HUES48 (cell line): ENCODE data around the gene PROSER3.

Experiments
- H3K27ac ChIP-seq: one replicate; pipeline ENCODE4 v1.7.0; 2013; ENCODE audit warnings: low read depth, low read length, inconsistent platforms
- H3K27me3 ChIP-seq: 2 replicates; pipeline ENCODE4 v1.6.1; 2013; ENCODE audit warnings: mild to moderate bottlenecking, low read length; ENCODE audit not compliant: control insufficient read depth, insufficient read depth
- H3K36me3 ChIP-seq: 2 replicates; pipeline ENCODE4 v1.6.1; 2013; ENCODE audit warnings: low read length; ENCODE audit not compliant: control insufficient read depth, insufficient read depth
- H3K4me1 ChIP-seq: 2 replicates; pipeline ENCODE4 v1.6.1; 2013; ENCODE audit warnings: mild to moderate bottlenecking, low read length; ENCODE audit not compliant: control insufficient read depth, insufficient read depth
- H3K4me3 ChIP-seq: 2 replicates; pipeline ENCODE4 v1.5.1; 2013; ENCODE audit warnings: mild to moderate bottlenecking, low read depth, low read length
- H3K9ac ChIP-seq: 2 replicates; pipeline ENCODE4 v1.6.1; 2013; ENCODE audit warnings: mild to moderate bottlenecking, low read depth, low read length, moderate library complexity
- H3K9me3 ChIP-seq: 2 replicates; pipeline ENCODE4 v1.6.1; 2013; ENCODE audit warnings: low read length; ENCODE audit not compliant: control insufficient read depth, insufficient read depth

Gene PROSER3

DNA sequence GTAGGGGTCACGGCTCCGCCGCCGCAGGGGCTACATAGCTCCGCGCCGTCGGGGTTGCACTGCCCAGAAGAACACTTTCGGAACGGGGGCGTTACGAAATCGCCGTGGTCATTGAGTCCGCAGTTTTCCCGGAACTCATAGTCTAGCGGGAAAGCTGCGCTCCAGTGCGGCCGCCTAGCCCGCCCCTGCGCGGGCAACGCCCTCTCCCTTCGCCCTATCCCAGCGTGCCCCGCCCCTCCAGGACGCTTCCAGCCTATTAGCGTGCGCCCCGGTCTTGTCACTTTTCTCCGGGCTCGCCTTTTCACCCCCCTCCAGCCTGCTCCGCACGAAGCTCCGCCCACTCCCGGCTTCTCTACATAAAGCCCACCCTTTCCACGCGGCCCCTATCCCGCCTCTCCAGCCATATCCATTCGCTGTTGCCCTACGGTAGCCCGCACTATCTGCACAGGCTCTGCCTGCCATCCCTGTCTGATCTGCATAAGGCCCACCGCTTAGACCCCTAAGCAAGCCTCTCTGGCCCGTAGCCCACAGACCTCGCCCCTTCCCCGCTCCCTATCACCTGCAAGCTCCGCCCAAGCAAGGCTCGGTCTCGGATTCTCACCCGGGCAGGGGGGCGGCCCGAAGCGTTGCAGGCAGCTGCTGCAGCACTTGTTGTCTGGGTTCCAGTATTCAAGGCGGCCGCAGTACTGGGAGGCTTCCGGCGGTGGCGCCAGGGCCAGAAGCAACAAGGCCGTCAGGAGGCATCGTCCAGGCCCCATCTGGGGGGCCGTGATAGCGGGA, 17.4 kb upstream of the PROSER3 start:
- Histone ChIP-seq H3K4me3 (peak overlapping the region; percentile 86), H3K4me1 (no peaks in the 10 kb centered on the region), H3K27me3 (no peaks in the 10 kb centered on the region), H3K9me3 (no peaks in the 10 kb centered on the region), H3K27ac (peak overlapping the region; percentile 96), H3K9ac (peak overlapping the region; percentile 47), H3K36me3 (peaks cover 35% of the 10 kb centered on the region)

DNA sequence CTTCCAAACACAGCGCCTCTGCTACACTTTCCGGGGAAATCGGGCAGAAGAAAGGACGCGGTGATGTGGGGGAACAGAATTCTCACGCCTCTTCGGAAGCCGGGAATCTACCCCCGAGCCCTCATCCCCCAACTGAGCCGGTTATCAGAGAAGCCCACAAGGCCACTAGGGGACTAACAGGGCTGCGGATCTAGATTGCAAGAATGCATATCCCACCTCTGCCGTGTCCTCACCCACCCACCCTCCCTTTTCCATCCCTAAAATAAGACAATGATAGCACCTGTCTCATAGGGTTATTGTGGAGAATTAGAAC, 16.8 kb upstream of the PROSER3 start:
- H3K4me1 ChIP-seq = no peaks in the 10 kb centered on the region
- peaks cover 31% of the 10 kb centered on the region for H3K36me3 ChIP-seq
- no peaks in the 10 kb centered on the region for H3K27me3 ChIP-seq
- H3K9me3 ChIP-seq = no peaks in the 10 kb centered on the region
- H3K27ac ChIP-seq = peak overlapping the region; percentile 96
- H3K9ac ChIP-seq = peak overlapping the region; percentile 47; the same call in 1 of the 2 replicates
- peak overlapping the region; percentile 86 for H3K4me3 ChIP-seq

DNA sequence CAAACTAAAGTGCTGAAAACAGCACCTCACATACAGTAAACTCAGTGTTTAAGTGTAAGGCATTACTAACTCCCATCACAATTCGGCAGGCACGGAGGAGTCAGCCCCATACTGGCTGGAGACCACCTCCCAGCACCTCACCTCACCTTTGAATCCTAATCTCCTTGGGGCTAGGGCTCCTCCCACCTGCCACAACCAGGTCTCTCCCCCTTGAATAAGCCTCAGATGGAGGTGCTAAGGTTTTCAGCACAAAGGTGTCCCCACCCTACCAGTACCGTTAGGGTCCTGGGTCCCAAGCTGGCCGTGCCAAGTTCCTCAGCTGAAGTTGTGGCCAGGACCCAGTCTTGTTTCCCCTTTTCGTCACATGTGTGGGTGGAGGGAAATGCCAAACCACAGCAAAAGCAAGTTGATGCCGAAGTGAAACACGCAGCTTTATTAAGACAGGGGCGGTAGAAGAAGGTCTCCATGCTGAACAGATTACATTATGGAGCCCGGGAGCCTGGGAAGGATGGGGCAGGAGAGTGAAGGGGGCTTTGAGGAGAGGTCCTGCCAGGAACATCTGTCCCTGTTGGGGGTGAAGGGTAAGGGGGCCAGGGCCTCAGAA, 15.8 kb upstream of the PROSER3 start, which contains the start of gene IGFLR1:
IGFLR1 (minus strand) TSS at position 332 of the 604 bp plus-strand sequence. CDS start 1,272 bp downstream, outside the sequence.
- H3K4me1 ChIP-seq = no peaks in the 10 kb centered on the region
- peaks cover 20% of the 10 kb centered on the region for H3K36me3 ChIP-seq
- H3K27me3 ChIP-seq = no peaks in the 10 kb centered on the region
- H3K9ac ChIP-seq = no peak within 1 kb of the TSS
- H3K27ac ChIP-seq = peak within 1 kb of the TSS; percentile 96
- no peaks in the 10 kb centered on the region for H3K9me3 ChIP-seq
- peak within 1 kb of the TSS; percentile 86; the same call in 1 of the 2 replicates for H3K4me3 ChIP-seq

DNA sequence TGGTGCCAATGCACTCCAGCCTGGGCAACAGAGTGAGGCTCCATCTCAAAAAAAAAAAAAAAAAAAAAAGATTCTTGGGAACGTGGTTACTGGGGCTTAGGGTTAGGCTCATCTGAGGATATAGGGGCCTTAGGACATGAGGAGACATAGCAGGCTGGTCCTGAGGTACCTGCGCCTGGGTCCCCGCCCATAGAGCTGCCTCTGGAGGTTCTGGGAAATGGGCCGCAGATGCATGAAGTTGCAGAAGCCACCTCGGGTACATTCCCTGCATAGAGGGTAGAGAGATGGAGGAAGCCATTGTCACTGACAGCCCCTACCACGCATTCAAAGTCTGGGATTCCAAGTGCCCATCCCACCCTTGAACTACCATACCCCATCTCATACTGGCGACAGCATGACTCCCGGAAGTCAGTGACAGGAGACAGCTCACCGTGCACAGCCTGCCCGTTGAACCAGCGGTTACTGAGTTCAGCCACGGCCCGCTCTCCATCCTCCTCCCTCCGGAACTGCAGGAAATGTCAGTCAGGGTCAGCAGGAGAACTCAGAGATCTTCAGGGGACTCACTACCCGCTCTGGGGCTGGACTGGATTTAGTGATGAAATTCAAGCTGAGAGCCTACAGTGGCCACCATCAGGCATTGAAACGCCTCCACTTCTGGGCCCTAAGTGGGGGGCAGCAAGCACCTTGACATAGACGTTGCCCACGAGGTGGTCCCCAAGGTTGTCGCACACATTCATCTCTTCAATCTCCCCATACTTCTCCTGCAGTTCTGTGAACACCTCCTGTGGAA, 14.1 kb upstream of the PROSER3 start:
- Histone ChIP-seq H3K4me3 (peak overlapping the region; percentile 75), H3K9ac (no peak overlapping the region), H3K9me3 (no peaks in the 10 kb centered on the region)

DNA sequence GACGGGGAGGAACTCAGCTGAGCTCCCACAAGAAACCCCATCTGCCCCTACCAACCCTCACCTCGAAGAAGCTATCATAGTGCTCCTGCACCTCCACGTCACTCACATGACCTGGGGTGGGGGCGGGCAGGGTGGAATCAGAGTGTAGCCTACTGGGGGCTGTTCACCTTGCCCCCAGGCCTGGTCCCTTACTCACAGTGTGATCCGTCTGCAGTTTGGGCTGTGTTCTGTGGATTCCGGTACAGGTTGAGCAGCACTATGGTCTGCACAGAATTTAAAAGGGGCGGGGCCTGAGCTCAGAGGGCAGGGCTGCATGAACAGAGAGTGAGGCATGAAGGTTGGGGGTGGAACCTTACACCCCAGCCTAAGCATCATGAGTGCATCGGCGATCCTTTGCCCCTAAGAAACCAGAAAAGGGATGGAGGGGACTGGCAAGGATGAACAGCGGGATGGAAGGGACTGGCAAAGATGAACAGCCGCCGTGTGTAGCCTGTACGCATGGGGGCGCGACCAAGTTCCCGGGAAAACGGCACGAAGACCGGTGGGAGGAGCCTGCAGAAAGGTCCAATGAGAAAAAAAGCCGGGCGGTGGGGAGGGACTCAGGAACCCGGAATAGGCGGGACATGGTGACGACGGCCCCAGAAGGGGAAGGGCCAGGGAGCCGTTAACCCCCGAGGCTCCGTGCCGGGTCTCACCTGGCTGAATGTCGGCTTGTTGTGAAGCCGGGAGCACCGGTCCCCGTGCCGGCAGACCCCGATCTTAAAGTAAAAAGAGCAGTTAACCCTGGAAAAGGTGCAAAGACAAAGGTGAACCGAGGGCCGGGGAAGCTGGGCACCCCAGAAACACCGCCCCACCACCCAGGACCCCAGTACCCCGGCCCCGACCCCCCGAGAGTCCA, 13.3 kb upstream of the PROSER3 start:
- no peaks in the 10 kb centered on the region for H3K27me3 ChIP-seq
- H3K36me3 ChIP-seq = no peaks in the 10 kb centered on the region; the same call in 1 of the 2 replicates
- H3K4me1 ChIP-seq = no peaks in the 10 kb centered on the region
- no peaks in the 10 kb centered on the region for H3K9me3 ChIP-seq
- peak overlapping the region; percentile 99 for H3K27ac ChIP-seq
- H3K9ac ChIP-seq = peak overlapping the region; percentile 75
- H3K4me3 ChIP-seq = peak overlapping the region; percentile 75

More for the DNA sequence above, 14.1 kb upstream of the PROSER3 start:
- Histone ChIP-seq H3K27me3 (no peaks in the 10 kb centered on the region), H3K36me3 (peaks cover 4% of the 10 kb centered on the region), H3K4me1 (no peaks in the 10 kb centered on the region), H3K27ac (no peak overlapping the region)

DNA sequence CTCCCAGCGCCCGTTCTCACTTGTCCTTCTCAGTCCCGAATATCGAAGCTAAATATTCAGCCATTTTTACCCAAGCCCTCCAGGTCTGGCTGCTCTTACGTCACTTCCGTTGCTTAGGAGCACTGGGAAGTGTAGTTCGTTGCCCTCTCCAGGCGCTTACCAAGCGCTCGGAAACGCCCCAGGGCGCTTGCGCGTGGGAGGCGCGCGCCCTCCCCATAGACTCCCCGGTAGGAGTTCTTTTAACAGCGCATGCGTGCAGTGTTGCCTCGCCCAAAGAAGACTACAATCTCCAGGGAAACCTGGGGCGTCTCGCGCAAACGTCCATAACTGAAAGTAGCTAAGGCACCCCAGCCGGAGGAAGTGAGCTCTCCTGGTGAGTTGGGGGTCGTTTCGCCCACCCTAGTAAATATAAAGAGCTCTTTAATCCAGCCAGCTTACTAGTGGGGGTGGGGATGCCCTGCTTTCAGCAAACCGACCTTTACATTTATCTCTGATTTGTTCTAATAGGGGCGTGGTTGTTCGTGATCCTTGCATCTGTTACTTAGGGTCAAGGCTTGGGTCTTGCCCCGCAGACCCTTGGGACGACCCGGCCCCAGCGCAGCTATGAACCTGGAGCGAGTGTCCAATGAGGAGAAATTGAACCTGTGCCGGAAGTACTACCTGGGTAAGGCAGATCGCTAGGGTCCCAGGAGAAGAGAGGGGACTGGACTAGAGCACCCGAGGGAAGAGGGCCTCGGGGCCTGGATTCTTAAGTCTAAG, 12.5 kb upstream of the PROSER3 start, which contains the start of the genes PSENEN and U2AF1L4:
PSENEN (plus strand) TSS at position 324 of the 759 bp plus-strand sequence; CDS start at position 604, 280 bp downstream.
U2AF1L4 (minus strand) TSS at position 91 of the 759 bp plus-strand sequence; CDS start at position 64, 27 bp downstream.
- H3K36me3 ChIP-seq = no peaks in the 10 kb centered on the region; the same call in 1 of the 2 replicates
- H3K27ac ChIP-seq = peak within 1 kb of the TSS; percentile 99
- no peaks in the 10 kb centered on the region for H3K4me1 ChIP-seq
- no peaks in the 10 kb centered on the region for H3K27me3 ChIP-seq
- peak within 1 kb of the TSS; percentile 75 for H3K9ac ChIP-seq
- H3K9me3 ChIP-seq = no peaks in the 10 kb centered on the region
- H3K4me3 ChIP-seq = peak within 1 kb of the TSS; percentile 75

DNA sequence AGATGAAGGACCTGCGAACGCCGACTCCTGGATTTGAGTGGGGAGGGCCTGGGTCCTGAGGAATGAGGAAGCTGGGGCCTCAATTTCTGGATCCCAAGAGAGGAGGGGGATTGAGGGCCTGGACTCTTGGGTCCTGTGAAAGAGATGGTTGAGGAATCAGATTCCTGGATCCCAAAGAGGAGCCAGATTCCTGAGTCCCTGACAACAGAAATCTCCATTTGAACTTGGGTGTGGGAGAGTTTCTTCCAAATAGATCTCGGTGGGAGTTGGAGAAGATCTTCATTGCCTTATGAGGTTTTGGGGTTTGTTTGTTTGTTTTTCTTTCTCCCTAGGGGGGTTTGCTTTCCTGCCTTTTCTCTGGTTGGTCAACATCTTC, 11.9 kb upstream of the PROSER3 start:
- peak overlapping the region; percentile 99 for H3K27ac ChIP-seq
- peak overlapping the region; percentile 75 for H3K4me3 ChIP-seq
- H3K36me3 ChIP-seq = no peaks in the 10 kb centered on the region; the same call in 1 of the 2 replicates
- H3K4me1 ChIP-seq = no peaks in the 10 kb centered on the region
- H3K27me3 ChIP-seq = no peaks in the 10 kb centered on the region
- H3K9me3 ChIP-seq = no peaks in the 10 kb centered on the region
- no peak overlapping the region; the same call in 1 of the 2 replicates for H3K9ac ChIP-seq

DNA sequence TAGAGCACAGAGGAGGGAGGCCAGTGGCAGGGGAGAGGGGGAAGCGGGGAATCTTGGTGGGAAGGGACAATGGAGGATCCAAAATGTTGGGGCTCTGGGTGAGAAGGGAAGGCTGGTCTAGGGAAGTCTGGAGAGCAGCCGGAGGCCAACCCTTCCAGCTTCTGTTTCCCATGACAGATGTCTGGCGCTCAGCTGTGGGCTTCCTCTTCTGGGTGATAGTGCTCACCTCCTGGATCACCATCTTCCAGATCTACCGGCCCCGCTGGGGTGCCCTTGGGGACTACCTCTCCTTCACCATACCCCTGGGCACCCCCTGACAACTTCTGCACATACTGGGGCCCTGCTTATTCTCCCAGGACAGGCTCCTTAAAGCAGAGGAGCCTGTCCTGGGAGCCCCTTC, 11.4 kb upstream of the PROSER3 start:
- H3K4me3 ChIP-seq = peak overlapping the region; percentile 75
- no peaks in the 10 kb centered on the region for H3K4me1 ChIP-seq
- H3K9ac ChIP-seq = no peak overlapping the region
- no peak overlapping the region for H3K27ac ChIP-seq
- no peaks in the 10 kb centered on the region for H3K27me3 ChIP-seq
- no peaks in the 10 kb centered on the region for H3K9me3 ChIP-seq
- no peaks in the 10 kb centered on the region; the same call in 1 of the 2 replicates for H3K36me3 ChIP-seq

DNA sequence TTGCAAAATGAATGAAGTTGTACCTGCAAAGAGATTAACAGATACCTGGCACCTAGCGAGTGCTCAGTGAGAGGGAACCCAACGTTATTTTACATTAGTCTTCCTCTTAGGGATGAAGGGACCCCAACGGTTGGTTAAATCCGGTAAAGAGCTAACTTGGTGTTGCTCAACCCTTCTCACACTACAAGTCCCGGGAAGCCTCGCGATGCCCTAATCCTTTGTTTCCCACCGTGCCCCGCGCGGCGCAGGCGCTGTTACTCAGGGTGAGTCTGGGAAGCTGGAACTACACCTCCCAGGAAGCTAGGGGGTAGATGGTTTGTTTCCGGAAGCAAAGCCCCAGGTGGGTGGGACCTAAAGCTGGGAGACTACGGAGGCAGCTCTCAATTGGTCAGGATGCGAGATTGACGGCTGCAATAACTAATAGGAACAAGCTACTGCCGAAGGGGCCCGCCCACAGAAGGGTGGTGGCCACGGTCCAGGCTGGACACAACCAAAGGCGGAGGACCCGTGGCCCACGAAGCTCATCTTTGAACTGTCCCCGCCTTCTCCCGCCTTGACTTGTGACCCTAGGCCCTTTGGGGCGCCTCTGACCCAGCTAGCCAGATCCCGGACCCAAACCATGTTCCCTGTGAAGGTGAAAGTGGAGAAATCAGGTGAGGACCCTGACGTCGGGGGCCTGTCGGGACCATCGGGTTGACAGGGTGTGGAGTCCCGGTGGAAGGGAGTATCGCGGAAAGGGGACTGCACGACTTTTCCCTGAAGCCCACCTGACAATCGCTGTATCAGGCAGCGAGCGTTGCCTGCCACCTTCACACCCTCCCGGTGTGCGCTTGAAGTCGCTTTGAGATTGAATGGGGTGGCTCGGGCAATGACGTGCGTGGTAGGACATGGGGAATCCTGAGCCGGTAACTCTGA, 9.6 kb upstream of the PROSER3 start, which contains the start of gene LIN37:
LIN37 (plus strand) TSS at position 471 of the 915 bp plus-strand sequence; CDS start at position 620, 149 bp downstream.
- no peaks in the 10 kb centered on the region for H3K4me1 ChIP-seq
- H3K27ac ChIP-seq = peak within 1 kb of the TSS; percentile 65

More for the DNA sequence above, 9.6 kb upstream of the PROSER3 start, which contains the start of gene LIN37:
- peak within 1 kb of the TSS; percentile 52; the same call in 1 of the 2 replicates for H3K9ac ChIP-seq
- H3K4me3 ChIP-seq = peak within 1 kb of the TSS; percentile 96
- H3K9me3 ChIP-seq = no peaks in the 10 kb centered on the region
- H3K27me3 ChIP-seq = no peaks in the 10 kb centered on the region
- peaks cover 8% of the 10 kb centered on the region; the same call in 1 of the 2 replicates for H3K36me3 ChIP-seq
